RPMI7951 (cell line): Measurements from ENCODE around the gene TBC1D1. TPM values are rescaled to one million over a fixed set of nuclear protein-coding genes. Genes with fewer than 3 reads are reported as not detected.

ENCODE experiments used
- DNase-seq: peaks from one replicate; pipeline ENCODE4 v3.0.0-alpha.2; 2012; ENCODE audit warnings: low read depth
- total RNA-seq: library from RNA; depleted of rRNA; stranded (reverse); fragments of >200 nt; shearing (Covaris generic); gene quantifications from 2 replicates; pipeline ENCODE4 v1.2.3, GENCODE V29; 2014

Gene TBC1D1
- total RNA-seq, 1 experiment from 2014 or later = 68.2 TPM

DNA sequence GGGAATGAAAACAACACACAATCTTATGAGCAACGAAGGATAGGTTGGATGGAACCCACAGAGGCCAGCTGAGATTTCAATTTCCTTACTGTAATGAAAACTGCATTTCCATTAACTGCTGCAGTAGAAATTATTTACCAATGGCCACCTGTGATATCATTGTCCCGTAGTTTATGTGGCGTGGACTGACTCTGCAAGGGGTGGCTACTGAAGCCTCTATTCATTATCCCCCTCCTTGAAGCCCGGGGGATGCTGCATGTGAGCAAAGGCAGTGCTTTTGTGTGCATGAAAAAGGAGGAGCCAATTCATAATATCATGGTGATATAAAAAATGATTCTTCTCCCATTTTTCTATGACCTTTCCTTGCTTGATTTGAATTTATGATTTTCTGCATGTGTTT, 277.1 kb downstream of the TBC1D1 start:
- no peak for DNase-seq

DNA sequence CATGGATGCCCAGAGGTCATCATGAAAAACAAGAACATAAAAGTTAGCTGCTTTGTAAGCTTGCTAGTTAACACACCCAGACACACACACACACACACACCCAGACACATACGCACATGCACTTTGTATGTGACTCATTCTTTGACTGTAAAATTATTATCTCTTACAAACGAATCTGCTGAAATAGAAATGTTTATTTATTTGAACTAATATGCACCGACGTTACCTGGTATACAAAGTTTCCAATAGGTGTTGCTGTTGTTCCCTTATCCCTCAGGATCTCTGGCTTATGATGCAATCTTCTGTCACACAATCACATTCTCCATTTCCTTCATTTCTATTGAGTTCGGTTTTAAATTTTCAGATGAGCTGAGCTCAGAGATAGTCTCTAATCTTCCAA, 278.6 kb downstream of the TBC1D1 start:
- no peak for DNase-seq

DNA sequence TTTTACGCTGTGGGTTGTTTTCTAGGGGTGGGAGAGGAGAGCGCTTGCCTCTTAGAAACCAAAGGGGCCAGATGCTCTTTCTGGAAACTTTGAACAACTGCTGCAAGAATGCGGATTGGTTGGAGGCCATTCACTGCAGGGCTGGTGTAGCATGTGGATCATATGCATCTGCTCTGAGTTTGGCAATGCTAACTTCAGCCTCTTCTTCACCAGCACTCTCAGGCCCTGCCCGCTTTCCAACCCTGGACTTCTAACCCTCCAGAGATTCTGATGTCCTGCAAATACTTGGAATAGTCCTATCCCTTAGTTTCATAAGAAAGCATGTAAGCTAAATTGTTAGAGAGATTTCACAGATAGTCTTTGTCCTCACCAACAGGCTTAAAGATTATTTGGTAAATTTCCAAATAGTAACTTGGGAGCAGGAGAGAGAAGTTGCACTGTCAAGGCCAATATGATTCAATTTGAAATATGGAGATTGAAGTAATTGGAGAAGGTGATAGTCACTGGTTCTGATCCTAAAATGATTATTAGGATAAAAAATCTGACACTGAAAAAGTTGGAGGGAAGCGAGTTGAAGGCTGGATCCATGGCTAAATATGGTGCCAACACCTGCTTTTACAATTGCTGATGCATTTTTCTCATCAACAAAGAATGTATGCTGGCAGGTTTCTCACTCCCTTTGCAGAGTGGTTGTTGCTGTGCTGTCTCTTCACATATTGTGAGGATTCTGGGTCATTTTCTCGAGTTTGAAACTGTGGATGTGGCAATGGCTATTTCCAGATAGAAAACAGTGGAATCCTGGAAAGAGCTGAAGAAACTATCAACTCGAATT, 279.7 kb downstream of the TBC1D1 start:
- DNase-seq = no peak

DNA sequence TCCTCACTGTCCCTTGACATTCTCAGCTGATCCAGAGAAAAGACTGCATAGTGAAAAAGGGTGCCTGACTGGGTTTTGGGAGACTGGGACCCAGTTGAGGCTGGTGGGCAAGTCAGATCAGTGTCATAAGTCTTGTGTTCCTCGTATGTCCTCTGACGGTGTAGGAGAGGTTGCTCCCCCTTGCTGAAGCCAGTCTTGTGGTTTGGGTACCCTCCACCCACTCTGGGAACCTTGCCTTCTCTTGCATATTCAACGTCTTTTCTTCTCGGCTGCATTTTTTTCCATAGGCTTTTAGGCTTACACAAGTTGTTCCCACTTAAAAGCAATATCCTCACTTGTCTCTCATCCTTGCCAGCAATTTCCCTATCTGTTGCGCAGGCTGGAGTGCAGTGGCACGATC, 281.2 kb downstream of the TBC1D1 start:
- DNase-seq = no peak

DNA sequence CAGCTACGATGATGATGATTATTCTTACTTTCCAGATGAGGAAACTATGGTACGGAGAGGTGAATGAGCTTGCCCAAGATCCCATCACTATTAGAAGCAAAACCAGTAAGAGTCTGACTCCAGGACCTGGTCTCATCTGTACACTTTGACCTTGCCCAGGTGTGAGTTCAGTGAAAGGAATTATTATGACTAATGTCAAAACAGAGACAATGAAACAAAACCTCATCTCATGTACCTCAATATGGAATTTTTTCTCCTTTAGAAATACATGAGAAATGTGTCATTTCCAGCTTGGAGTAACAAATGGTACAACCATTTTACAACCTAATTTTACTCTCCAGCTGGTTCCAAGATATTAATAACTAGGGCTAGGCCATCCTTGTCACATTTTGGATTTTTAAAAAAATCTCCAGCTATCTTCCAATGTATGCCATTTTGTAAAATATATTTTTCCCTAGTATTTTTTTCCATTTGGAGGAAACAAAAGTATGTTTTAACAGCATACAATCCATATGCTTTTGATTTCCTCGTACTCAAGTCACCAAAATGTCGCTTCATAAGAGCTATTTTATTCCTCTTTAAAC, 283.1 kb downstream of the TBC1D1 start:
- no peak for DNase-seq

DNA sequence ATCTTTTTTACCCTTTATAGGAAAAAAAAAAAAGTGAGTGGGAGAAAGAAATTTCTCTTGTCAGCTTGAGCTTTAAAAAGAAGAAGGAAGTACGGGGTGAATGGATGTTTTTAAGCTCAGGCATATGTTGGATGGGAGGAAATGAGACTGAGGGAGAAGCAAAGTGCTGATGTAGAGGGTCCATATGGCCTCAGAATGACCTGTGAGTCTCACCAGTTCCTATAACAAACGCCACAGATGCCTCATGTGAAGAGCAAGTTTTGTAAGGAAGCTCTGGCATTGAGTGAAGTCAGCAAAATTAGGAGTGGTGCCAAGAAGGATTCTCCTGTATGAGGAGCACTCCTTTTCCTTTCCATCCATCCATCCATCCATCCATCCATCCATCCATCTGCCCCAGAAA, 283.9 kb downstream of the TBC1D1 start:
- no peak for DNase-seq

DNA sequence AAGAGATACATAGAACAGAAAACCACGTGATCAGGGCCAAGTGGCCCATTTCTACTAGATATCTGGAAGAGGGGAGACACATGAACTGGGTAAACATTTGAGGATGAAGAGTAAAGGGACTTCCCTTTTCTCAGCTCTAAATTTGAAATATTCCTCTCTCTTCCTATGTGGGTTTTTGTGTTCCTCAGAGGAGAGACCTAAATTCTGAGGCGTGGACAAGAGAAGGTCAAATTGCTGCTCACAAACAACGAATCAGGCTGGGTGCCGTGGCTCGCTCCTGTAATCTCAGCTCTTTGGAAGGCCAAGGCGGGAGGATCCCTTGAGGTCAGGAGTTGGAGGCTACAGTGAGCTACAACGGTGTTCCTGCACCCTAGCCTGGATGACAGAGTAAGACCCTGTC, 285.3 kb downstream of the TBC1D1 start:
- no peak for DNase-seq

DNA sequence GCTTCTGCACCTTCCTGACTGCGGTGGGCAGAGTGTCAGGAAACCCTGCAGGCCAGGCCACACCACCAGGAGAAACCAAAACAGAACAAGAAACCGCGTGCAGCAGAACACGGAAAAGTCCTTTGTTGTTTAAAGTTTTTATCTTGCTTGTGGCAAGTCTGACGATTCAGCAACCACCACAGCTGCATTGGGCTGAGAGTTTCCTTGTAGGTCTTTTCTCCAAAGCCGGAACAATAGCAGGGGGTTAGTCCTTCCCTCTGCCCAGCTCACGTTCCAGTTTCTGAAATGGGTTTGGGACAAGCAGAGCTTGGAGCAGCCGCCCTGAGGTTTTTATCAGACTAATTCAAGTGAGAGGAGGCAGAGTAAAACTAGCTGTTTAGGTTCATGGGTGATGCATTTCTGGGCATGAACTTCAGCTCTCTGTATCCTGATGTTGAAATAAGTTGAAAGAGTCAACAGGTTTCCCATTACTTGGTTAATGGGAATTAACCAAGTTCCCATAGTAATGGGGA, 286.2 kb downstream of the TBC1D1 start:
- DNase-seq = peak; percentile 78

DNA sequence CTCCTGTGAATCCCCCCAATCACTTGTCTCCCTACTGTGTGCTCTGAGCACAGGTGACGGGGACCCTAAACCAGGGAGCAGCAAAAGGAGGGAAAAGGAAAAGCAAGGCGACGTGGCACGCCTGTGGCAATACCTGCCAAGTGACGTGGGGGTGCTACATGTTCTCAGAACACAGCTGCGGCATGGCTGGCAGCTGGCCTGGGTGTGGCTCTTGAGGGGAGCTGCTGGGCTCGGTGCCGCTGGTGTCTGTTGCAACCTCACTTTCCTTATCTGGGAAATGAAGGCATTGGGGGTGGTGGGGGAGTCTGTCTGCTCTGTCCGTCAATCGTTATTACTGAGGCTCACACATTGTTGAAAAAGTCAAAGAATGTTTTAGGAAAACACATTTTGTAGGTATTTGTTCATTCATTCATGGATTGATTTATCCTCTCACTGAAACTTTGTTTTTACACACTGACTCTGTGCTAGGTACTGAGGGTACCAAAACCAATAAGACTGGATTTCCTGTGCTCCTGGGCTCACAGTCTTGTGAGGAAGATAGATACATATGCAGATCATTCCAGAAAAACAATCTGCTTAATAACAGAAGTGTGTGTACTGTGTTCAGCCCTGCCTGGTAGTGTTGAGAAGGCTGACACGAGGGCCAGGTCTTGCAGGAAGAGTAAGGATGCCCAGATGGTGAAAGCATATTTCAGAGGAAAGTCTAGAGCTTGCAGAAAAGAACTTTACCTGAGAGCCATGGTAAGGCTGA, 286.9 kb downstream of the TBC1D1 start:
- peak; percentile 51 for DNase-seq

DNA sequence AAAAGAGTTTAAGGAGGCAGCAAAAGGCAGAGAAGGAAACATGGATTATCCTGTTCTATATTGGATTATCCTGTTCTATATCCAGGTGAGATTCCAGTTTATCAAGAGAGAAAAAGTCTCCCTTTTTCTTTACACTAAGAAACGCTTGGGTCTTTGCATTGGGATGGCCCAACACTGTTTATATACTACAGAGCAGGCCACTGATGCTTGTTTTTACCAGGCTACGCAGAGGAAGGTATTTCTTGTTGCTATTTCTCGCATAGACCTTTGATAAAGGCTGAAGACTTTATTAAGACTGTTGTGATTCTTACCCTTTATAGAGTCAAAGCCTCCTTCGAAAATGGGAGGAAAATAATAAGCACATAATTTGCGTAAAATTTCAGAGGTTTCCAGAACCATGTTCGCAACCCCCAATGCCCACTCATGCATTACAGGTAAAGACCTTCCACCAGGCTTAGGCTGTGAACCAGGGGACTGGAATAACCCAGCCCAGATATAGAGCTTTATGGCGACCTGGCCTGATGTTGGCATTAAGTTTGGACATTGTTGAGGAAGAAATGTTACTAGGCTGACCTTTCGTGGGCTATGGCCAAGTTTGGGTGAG, 287.6 kb downstream of the TBC1D1 start:
- no peak for DNase-seq

DNA sequence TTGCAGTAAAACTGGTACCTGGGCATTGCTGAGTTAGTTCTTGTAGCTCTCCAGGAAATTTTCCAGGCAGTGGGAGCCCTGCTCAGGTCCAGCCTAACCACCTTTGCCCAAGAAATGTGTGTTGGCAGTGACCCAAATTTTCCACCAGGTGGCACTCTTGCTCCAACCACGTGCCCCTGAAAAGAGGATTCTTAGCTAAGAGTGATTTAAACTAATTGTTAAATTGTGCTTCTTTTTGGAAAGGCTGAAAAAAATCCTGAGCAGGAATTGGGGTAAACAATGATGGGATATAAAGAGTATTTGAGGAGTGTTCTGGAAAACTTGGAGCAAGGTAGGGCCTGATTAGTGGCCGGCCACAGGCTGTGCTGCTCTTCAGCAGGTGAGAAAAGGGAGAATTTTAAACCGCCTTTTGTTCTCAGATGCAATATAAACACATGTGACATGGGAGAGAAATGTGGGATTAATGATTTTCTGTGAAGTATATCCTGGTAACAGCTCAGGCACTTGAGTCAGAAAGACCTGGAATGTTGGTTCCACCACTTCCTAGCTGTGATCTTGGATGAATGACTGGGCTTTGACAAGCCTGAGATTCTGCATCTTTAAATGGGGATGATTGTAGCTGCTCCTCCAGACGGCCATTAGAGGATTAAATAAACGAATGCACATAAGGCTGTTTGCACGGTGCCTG, 288.9 kb downstream of the TBC1D1 start:
- DNase-seq = peak; percentile 70

DNA sequence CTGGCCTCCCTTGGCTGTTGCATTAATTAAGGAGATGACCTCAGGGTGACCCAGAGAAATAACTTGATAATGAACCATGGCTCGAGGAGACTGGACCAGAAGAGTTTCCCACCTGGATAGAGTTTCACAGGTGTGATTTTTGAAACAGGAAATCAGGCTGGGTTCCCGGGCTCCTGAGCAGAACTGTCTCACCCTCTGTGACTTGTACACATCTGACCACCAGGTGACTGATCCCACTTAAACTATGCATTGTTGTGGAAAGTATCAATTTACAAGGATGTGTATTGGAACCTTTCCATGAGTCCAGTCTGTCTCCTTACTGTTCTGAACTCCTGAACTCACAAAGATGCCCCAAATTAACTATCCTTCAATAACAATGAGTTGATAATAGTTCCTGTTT, 289.6 kb downstream of the TBC1D1 start:
- DNase-seq = peak; percentile 45

DNA sequence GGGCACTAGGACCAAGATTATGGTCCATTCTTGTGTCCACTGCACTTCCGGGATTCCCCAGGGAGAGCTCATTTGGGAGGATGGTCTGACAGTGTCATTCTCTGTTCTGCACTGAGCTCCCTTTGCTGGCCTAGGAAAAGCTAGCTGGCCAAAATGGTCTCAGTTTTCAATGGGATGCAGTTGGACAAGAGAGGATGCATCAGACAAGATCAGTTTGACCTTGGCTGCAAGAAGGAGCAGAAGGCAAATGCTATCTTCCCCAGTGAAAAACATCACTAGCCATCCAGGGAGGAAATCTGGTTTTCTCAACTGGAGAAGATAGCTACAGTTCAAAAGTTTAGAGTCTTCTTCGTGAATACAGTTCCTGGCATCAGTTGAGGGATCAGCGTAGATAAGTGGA, 290.4 kb downstream of the TBC1D1 start:
- DNase-seq = peak; percentile 19

DNA sequence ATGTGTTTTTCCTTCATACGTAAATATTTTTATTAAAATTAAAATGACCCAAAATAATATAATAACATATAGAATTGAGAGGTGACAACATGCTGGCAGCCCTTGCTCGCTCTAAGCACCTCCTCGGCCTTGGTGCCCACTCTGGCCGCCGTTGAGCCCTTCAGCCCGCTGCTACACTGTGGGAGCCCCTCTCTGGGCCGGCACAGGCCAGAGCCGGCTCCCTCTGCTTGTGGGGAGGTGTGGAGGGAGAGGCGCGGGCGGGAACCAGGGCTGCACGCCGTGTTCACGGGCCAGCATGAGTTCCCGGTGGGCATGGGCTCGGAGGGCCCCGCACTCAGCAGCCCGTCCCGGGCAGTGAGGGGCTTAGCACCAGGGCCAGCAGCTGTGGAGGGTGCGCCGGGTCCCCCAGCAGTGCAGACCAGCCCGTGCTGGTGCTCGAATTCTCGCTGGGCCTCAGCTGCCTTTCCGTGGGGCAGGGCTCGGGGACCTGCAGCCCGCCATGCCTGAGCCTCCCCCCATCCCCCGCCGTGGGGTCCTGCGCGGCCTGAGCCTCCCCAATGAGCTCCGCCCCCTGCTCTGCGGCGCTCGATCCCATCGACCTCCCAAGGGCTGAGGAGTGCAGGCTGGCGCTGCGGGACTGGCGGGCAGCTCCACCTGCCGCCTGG, 291.6 kb downstream of the TBC1D1 start:
- DNase-seq = no peak

DNA sequence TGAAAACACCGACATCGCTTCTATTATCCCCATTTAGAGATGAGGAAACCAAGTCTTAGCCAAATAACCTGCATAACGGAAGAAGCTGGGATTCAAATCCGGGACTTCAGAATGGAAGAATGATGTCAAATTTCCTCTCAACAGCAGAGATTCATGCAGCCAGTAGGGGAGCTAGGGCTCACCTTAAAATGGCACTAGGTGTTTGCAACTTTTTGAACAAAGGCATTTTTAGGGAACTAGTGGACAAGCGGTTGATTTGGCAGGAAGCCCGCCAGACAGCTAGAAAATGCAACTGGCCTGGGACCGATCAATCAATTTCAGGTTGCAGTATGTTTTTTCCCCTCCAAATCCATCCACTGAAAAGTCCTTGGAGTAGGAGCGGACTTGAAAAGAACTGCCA, 293.5 kb downstream of the TBC1D1 start:
- DNase-seq = no peak

DNA sequence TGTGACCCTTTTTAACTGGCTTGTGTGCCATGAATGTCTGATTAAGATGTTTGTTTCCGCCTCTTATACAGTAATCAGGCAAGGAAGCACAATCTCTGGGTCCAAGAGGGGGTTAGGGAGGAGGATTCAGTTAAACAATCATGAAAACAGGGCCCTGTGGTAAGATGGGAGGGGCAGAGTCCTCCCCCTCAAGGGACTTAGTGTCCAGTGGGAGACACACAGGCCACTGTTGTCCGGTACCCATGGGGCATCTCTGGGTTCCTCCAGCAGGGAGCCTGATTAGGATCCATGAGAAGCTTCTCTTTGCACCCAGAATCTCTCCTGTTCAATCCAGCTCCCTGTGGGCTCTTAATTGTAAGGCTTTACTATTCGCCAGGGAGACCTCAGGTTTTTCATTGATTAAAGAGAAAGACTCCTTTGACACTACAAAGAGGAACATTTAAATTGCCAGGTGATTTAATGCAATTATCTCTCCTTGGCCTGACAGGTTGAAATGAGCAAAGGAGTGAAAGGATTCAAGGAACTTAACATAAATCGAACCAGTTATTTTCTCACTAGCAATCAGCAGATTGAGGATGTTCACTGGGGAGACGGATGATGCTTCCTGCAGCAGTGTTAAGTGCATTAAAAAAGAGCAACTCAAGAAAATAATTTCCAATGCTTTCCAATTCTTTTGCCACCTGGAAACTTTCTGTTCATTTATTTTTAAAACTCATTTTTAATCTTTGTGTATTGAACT, 294.7 kb downstream of the TBC1D1 start:
- DNase-seq = no peak

DNA sequence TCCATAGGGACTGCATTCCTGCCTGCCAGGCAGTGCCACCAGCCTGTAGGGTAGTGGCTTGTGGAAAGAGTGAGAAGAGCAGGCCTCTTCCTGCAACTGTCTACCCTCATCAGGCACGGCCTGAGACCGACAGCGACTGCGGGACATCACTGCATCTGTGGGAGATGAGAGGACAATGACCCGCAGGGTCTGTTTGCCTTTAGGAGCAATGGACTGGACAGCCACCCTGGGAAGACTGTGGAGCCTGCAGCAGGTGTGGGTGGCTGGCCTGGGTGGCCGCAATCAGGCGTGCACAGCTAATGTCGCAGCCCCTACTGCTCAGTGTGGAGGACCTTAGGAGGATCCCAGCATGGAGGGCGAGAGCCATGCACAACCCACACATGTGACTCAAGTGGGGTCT, 297.3 kb downstream of the TBC1D1 start:
- DNase-seq = no peak

DNA sequence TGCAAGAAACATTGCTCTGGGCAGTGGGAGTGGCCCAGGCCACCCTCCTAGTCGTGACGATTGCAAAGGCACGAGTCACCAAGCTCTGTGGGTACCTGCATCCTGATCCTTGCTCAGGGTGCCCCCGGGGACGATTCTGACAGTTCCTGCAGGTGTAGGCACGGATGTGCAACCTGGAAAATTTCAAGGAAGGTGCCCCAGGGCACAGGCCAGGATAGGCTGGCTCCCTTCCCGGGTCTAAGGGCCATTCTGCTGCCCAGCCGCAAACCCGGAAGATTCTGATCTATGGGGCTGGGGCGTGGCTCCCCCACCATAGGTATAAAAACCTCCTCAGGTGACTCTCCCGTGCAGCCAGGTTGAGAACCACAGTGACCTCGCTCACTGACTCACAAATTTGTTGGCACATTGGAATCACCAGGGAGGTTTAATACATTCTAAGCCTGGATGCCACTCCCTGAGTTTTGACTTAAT, 297.8 kb downstream of the TBC1D1 start:
- no peak for DNase-seq
